NCI-H187 treated with DMSO at 0.1 percent for 48 hours (cell line): ENCODE results near the gene HADHB.
"Not testable (repeated sequence)": the region's sequence is repeated elsewhere in the genome, so short reads cannot be mapped to it uniquely, and the experiment has no call there.

ENCODE experiments used
- DNase-seq: peaks from one replicate; lab custom pipeline; 2025; lab: John Stamatoyannopoulos, UW

The HADHB gene

GRCh38 chr2:26297061-26297460 lies 52.3 kb downstream of the HADHB start:
- no peak for DNase-seq

DNA sequence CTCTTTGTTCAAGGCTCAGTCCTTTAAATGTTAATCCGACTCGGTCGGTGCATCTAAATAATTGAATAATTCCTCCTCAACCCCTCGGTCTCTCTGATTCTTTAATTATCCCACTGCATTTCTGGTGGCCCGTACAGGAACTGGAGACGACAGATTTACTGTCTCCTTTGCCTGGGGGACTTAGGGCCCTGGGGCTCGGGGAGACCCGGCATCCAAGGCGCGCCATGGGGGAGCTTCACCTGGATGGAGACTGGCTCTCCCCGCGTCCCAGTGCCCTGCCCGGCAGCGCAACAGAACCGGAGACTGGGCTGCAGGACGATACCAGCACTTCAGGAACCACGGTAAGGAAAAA lies 53.5 kb downstream of the HADHB start:
- no peak for DNase-seq

GRCh38 chr2:26298638-26299393 lies 54.1 kb downstream of the HADHB start:
- no peak for DNase-seq

DNA sequence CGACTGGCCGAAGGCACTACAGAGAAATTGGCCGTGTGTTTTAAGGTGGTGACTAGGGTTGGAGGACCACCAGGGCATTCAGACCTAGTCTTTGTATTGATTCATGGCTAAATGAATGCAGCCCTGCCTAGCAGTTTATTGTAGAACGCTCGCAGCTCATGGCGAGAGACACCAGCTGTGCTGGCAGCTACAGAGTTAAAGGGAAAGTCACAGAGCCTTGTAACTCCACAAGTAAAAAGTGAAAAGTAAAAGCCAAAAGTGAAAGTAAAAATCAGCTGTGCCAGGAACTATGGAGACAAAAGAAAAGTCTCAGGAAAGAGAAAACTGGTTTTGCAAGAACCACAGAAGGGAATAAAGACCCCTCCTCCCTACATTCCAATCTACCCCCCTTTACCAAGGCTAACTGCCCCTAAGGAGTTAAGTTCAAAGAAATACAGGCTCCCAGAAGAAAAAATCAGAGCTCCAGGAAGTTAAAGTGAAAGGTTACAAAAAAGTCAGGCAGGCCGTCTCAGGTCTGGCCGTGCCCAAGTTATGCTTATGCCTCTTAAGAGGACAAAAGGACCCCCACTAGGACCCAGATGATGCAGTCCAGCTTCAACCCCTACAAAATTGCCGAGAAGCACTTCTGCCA lies 54.8 kb downstream of the HADHB start:
- DNase-seq: no peak

DNA sequence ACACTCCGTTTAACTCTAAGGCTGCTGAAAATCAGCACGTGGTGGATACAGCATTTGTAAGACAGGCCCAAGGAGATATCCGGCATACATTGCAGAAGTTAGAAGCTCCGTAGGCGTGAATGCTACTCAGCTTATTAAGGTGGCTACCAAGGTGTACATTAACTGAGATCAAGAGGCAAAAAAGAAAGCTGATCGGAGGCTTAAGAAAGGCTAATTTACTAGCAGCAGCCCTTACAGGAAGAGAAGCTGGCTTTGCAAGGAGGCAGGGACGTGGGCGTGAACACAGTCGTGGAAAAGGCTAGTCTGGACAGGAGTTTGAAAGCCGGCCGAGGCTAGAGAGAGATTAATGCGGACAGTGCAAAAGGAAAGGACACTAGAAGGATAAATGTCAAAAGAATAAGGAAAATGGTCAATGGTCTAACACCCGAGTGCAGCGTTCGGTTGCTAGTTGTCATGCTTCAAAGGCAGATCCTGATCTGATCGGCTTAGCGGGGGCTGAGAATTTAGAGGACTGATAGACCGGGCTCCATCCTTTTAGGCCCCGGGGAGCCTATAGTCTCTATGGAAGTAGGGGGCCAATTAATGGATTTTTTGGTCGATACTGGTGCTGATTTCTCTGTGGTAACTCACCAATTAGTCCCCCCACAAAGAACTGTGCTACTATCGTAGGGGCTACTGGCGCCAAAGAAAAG lies 55.6 kb downstream of the HADHB start:
- DNase-seq: no peak

GRCh38 chr2:26302846-26303245 lies 58.1 kb downstream of the HADHB start:
- DNase-seq: no peak

DNA sequence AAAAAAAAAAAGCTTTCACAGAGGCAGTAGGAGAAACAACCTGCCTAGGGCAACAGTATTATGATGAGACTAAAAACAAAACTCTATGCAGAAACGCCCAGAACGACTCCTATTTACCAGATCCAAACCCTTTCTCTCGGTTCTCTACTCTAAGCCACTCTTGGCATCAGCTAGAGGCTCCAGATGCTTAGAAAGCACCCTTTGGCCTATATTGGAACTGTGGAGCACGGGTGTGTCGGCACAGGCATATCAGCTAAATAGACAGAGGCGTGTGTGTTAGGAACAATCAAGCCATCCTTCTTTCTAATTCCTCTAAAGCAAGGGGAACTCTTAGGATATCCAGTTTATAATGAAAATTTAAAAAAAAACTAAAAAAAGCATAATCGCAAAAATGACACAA lies 60.4 kb downstream of the HADHB start:
- not testable (repeated sequence) for DNase-seq

DNA sequence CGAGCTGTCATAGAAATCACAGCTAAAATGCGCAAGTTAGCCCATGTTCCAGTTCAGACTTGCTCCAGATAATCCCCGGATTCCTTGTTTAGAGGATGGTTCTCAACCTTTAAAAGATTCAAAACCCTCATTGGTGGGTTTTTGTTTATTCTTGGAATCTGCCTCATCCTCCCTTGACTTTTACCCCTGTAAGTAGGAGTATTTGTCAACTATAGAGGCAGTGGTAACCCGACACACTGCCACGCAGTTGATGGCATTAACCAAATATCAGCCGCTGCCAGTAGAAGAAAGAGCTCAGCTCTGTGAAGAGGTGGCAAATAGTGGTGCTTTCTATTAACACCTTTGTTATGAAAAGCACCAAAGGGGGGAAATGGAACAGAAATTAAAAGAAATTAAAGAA lies 60.8 kb downstream of the HADHB start:
- DNase-seq: no peak

GRCh38 chr2:26309921-26310320 lies 65.2 kb downstream of the HADHB start:
- DNase-seq: no peak

DNA sequence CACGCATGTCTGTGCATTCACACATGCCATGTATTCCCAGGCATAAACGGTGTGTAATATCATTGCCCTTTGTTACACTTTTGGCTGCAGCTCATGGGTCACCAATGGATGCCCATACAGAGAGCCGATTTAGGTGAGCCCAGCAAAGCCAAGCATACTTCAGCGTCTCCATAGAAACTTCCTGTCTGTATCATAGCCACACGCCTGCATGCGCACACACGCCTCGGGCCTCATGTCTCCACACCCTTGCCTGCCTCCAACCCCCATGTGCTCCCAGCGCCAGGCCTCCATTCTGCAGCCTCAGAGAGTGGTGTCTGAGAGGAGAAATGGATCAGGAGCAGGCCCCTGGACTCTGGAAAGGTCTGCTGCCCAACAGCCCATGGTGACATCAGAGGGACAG lies 67.7 kb downstream of the HADHB start:
- DNase-seq: no peak

DNA sequence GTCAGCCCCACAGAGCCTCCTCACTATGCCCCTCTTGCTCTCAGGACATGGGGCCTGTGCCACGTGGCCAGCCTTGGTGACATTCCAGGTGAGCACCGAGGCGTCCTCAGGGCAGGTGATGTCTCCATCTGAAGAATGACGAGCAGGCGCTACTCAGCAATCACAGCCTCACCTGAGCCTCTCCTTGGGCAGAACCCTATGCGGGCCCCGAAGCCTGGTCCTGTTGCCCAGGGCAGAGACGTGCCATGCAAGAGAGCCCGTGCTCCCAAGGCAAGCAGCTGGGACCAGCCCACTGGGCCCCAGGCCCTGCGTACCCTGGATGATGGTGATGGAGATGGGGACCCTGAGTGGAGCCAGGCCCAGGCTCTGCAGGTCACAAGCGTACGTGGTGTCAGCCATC lies 68.7 kb downstream of the HADHB start:
- no peak for DNase-seq

GRCh38 chr2:26314243-26314642 lies 69.5 kb downstream of the HADHB start:
- no peak for DNase-seq

DNA sequence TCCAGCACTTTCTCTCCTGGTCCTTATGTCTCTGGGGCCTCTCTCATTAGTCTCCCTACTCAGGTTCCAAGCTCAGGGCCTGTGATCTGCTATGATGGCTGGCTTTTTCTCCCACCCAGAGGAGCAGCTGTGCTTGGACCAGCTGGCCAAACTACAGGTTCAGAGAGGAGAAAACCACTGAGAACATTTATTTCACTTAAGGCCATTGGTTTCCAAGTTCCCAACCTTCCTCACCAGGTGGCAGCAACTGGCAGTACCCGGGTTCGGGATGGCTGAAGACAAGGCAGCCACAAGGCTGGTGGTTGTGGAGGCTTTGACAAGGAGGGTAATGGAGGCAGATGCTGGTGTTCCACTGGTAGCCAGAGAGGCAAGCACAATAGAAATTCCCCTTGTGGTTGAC lies 71.3 kb downstream of the HADHB start:
- DNase-seq: no peak

- no peak for DNase-seq
These were observed 72.1 kb downstream of the HADHB start for GRCh38 chr2:26316845-26317244.

DNA sequence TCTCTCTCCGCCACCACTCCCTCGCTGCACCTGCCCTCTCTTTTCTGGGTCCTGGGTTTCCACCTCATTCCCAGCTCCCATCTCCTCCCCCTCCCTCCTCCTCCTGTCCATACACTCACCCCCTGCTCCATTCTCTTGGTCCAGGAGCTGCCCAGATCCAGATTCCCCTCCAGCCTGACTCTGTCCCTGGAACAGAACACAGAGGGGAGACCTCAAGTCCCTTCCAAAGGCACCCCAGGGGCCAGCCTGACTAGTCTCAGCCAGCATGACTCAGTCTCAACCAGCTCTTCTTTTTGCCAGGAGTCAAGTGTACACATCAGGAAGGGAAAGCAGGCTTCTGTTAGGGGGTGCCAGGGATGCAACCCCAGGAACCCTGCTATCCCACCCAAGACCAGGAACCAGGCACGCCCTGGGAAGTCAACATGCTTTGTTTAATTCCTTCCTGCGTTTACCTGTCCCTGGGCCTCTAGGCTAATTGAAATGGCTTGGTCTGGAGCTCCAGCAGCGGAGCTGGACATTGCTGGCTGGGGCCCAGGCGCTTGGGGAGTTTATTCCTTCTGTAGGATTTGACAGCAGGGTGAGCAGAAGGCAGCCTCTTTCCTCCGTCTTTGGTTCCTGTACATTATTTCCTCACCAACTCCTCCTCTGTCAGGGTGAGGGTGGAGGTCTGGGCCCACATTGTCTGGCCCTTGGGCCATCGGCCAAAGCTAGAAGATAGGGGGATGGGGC lies 72.8 kb downstream of the HADHB start:
- DNase-seq: no peak

DNA sequence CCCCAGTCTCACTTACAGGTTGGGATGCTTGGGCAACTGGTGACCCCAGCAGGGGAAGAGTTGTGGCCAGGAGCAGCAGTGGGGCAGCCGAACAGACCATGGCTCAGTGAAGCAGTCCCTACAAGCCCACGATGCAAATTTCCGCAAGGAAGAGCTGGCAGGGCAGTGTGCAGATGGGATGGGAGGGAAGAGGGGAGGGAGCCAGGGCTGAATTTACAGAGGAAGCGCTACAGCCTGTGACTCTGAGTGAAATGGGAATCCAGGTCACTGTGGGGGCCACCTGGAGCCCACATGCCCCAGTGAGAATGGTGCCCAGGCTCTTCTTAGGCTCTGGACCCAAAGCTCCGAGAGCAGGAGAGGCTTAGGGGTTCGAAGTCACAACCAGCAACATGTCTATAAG lies 74.2 kb downstream of the HADHB start:
- no peak for DNase-seq

- not testable (repeated sequence) for DNase-seq
These were observed 79.7 kb downstream of the HADHB start for GRCh38 chr2:26324479-26324878.

- DNase-seq: no peak
These were observed 80.2 kb downstream of the HADHB start for GRCh38 chr2:26324903-26325302.

- no peak for DNase-seq
These were observed 81.1 kb downstream of the HADHB start for GRCh38 chr2:26325851-26326250.

DNA sequence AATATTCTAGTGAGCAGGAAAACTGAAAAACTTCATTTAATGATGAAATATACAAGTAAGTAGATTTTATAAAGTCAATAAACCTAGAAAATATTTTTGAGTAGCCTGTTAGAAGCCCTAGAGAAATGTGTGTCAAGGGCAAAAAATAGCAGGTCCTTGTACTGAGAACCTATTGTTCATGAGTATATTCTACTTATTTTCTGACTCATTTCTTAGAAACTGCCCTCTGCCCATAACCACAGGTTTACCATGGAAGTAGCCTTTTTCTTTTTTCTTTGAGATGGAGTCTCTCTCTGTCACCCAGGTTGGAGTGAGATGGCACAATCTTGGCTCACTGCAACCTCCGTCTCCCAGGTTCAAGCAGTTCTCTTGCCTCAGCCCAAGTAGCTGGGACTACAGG lies 81.8 kb downstream of the HADHB start:
- DNase-seq: no peak

- DNase-seq: no peak
These were observed 82.8 kb downstream of the HADHB start for GRCh38 chr2:26327291-26328272.
